Measurements from ENCODE around the gene COL9A1.

Gene COL9A1

DNA sequence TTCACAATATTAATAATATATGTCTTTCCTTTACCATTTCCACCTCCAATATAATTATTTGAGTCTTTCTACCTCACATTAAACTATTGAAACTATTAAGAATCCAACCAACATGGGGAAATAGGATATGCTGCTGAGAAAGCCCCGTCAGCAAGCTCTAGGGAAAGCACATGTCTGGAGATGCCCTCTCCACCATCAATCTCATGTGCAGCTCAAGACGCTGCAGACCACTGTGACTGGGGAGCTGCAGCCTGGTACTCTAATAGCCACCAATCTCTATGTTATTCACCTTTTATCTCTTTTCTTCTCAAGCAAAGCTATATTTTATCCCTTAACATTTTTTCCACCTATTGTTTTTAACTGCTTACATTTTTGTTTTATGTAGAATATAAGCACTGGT, 50.3 kb downstream of the COL9A1 start:
- H3K9ac ChIP-seq (ENCODE audit: low read depth, low read length) = no peak overlapping the region
- no peak overlapping the region for H3K4me3 ChIP-seq (ENCODE audit: low read depth in 1 of 2, low read length in 2 of 2)
- no peak overlapping the region for H2AFZ ChIP-seq (ENCODE audit: low read depth, low read length)
- no peak overlapping the region for H3K4me2 ChIP-seq (ENCODE audit: insufficient read depth, low read length)
- H3K9me3 ChIP-seq (ENCODE audit: insufficient read depth, low read length, severe bottlenecking) = no peaks in the 10 kb centered on the region
- no peaks in the 10 kb centered on the region for H3K36me3 ChIP-seq (ENCODE audit: insufficient read depth, low read length)
- no peaks in the 10 kb centered on the region for H3K79me2 ChIP-seq (ENCODE audit: insufficient read depth, low read length)
- no peak for TF ChIP-seq EZH2 (IDR thresholded peaks at IDR 0.05; ENCODE audit: borderline replicate concordance, low read depth, low read length, severe bottlenecking)
- TF ChIP-seq, protein P1, sequence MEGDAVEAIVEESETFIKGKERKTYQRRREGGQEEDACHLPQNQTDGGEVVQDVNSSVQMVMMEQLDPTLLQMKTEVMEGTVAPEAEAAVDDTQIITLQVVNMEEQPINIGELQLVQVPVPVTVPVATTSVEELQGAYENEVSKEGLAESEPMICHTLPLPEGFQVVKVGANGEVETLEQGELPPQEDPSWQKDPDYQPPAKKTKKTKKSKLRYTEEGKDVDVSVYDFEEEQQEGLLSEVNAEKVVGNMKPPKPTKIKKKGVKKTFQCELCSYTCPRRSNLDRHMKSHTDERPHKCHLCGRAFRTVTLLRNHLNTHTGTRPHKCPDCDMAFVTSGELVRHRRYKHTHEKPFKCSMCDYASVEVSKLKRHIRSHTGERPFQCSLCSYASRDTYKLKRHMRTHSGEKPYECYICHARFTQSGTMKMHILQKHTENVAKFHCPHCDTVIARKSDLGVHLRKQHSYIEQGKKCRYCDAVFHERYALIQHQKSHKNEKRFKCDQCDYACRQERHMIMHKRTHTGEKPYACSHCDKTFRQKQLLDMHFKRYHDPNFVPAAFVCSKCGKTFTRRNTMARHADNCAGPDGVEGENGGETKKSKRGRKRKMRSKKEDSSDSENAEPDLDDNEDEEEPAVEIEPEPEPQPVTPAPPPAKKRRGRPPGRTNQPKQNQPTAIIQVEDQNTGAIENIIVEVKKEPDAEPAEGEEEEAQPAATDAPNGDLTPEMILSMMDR (IDR thresholded peaks at IDR 0.05; ENCODE audit: borderline replicate concordance, extremely low read depth, low read length, poor library complexity, severe bottlenecking) = no peak
- no peaks in the 10 kb centered on the region for H4K20me1 ChIP-seq (ENCODE audit: insufficient read depth, low read length)
- DNase-seq = no peak
- no peak for ATAC-seq (ENCODE audit: insufficient read depth, low read depth)
- H3K4me1 ChIP-seq (ENCODE audit: insufficient read depth, low read length) = no peaks in the 10 kb centered on the region
- no peaks in the 10 kb centered on the region for H3K27me3 ChIP-seq (ENCODE audit: insufficient read depth, low read length, poor library complexity)
- no peak overlapping the region for H3K27ac ChIP-seq (ENCODE audit: low read length)

DNA sequence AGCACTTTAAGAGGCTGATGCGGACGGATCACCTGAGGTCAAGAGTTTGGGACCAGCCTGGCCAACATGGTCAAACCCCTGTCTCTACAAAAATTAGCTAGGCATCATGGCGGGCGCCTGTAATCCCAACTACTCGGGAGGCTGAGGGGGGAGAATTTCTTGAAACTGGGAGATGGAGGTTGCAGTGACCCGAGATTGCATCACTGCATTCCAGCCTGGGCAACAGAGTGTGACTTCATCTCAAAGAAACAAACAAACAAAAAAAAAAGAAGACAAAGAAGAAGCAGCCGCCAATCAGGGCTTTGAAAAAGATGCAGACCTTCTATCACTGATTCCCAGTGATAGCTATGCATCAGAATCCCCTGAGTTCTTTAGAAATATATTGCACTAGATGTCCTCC, 56.8 kb downstream of the COL9A1 start:
- H4K20me1 ChIP-seq (ENCODE audit: insufficient read depth, low read length) = no peaks in the 10 kb centered on the region
- no peak for ATAC-seq (ENCODE audit: insufficient read depth, low read depth)
- TF ChIP-seq EZH2 (IDR thresholded peaks at IDR 0.05; ENCODE audit: borderline replicate concordance, low read depth, low read length, severe bottlenecking) = no peak
- TF ChIP-seq, protein P1 (IDR thresholded peaks at IDR 0.05; ENCODE audit: borderline replicate concordance, extremely low read depth, low read length, poor library complexity, severe bottlenecking) = no peak

DNA sequence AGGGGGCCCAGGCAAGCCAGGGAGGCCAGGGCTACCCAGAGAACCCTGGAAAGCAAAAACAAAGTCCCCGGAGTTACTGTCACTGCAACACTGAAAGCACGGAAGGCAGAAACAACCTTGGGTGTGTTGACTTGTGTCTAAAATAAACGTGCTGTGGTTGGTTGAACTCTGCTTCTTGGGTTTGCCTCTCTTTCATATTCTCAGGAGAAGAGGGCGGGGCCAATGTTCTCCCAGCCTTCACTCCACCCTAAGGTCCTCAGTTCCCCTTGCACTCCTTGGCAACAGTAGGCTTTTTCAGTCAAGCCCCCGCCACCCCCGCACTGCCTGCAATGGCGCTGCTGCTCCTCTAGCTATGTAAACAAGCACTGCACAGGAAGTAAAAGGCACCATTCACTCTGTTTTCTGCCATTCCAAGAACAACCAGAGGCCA, 60.9 kb downstream of the COL9A1 start:
- no peak overlapping the region for H3K9ac ChIP-seq (ENCODE audit: low read depth, low read length)
- TF ChIP-seq EZH2 (IDR thresholded peaks at IDR 0.05; ENCODE audit: borderline replicate concordance, low read depth, low read length, severe bottlenecking) = no peak
- TF ChIP-seq, protein P1 (IDR thresholded peaks at IDR 0.05; ENCODE audit: borderline replicate concordance, extremely low read depth, low read length, poor library complexity, severe bottlenecking) = no peak
- H3K4me3 ChIP-seq (ENCODE audit: low read depth in 1 of 2, low read length in 2 of 2) = no peak overlapping the region
- H3K9me3 ChIP-seq (ENCODE audit: insufficient read depth, low read length, severe bottlenecking) = no peaks in the 10 kb centered on the region
- no peaks in the 10 kb centered on the region for H4K20me1 ChIP-seq (ENCODE audit: insufficient read depth, low read length)
- no peaks in the 10 kb centered on the region for H3K4me1 ChIP-seq (ENCODE audit: insufficient read depth, low read length)
- DNase-seq (no peak), ATAC-seq (ENCODE audit: insufficient read depth, low read depth) (no peak)
- H3K27me3 ChIP-seq (ENCODE audit: insufficient read depth, low read length, poor library complexity) = no peaks in the 10 kb centered on the region
- H3K27ac ChIP-seq (ENCODE audit: low read length) = no peak overlapping the region
- no peak overlapping the region for H3K4me2 ChIP-seq (ENCODE audit: insufficient read depth, low read length)
- no peak overlapping the region for H2AFZ ChIP-seq (ENCODE audit: low read depth, low read length)
- H3K79me2 ChIP-seq (ENCODE audit: insufficient read depth, low read length) = no peaks in the 10 kb centered on the region
- no peaks in the 10 kb centered on the region for H3K36me3 ChIP-seq (ENCODE audit: insufficient read depth, low read length)

More for the DNA sequence above, 56.8 kb downstream of the COL9A1 start:
- Histone ChIP-seq H3K9ac (ENCODE audit: low read depth, low read length) (no peak overlapping the region), H3K4me1 (ENCODE audit: insufficient read depth, low read length) (no peaks in the 10 kb centered on the region), H3K4me3 (ENCODE audit: low read depth in 1 of 2, low read length in 2 of 2) (no peak overlapping the region), H2AFZ (ENCODE audit: low read depth, low read length) (no peak overlapping the region), H3K9me3 (ENCODE audit: insufficient read depth, low read length, severe bottlenecking) (no peaks in the 10 kb centered on the region), H3K27me3 (ENCODE audit: insufficient read depth, low read length, poor library complexity) (no peaks in the 10 kb centered on the region), H3K4me2 (ENCODE audit: insufficient read depth, low read length) (no peak overlapping the region), H3K27ac (ENCODE audit: low read length) (no peak overlapping the region), H3K79me2 (ENCODE audit: insufficient read depth, low read length) (no peaks in the 10 kb centered on the region), H3K36me3 (ENCODE audit: insufficient read depth, low read length) (no peaks in the 10 kb centered on the region)
- DNase-seq = no peak

DNA sequence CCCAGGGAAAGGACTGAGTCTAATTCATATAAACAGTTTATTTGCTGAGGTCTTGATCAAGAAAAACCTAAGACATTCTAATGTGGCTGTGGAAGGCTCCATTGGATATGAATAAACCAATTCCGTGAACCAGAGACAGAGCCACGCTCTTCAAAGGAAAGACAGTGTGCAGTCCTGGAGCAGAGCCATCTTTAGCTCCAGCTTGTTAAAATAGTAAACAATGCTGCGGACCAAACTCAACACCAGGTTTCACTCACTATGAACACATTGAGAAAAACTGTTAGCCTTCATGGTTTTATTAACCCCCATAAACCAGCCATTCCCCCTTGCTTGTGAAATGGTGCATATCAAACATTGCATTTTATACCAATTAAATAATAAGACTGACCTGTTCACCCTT, 61.9 kb downstream of the COL9A1 start:
- no peak overlapping the region for H3K9ac ChIP-seq (ENCODE audit: low read depth, low read length)
- DNase-seq (no peak), ATAC-seq (ENCODE audit: insufficient read depth, low read depth) (no peak)
- no peaks in the 10 kb centered on the region for H3K79me2 ChIP-seq (ENCODE audit: insufficient read depth, low read length)
- no peaks in the 10 kb centered on the region for H3K4me1 ChIP-seq (ENCODE audit: insufficient read depth, low read length)
- no peaks in the 10 kb centered on the region for H4K20me1 ChIP-seq (ENCODE audit: insufficient read depth, low read length)
- no peaks in the 10 kb centered on the region for H3K9me3 ChIP-seq (ENCODE audit: insufficient read depth, low read length, severe bottlenecking)
- no peaks in the 10 kb centered on the region for H3K36me3 ChIP-seq (ENCODE audit: insufficient read depth, low read length)
- H3K4me3 ChIP-seq (ENCODE audit: low read depth in 1 of 2, low read length in 2 of 2) = no peak overlapping the region
- TF ChIP-seq, protein P1 (IDR thresholded peaks at IDR 0.05; ENCODE audit: borderline replicate concordance, extremely low read depth, low read length, poor library complexity, severe bottlenecking) = no peak
- TF ChIP-seq EZH2 (IDR thresholded peaks at IDR 0.05; ENCODE audit: borderline replicate concordance, low read depth, low read length, severe bottlenecking) = no peak
- no peaks in the 10 kb centered on the region for H3K27me3 ChIP-seq (ENCODE audit: insufficient read depth, low read length, poor library complexity)
- no peak overlapping the region for H3K4me2 ChIP-seq (ENCODE audit: insufficient read depth, low read length)
- H2AFZ ChIP-seq (ENCODE audit: low read depth, low read length) = no peak overlapping the region
- no peak overlapping the region for H3K27ac ChIP-seq (ENCODE audit: low read length)
